Measurements from ENCODE around the gene SMOC2. TPM values are rescaled to one million over a fixed set of nuclear protein-coding genes. Genes with fewer than 3 reads are reported as not detected.

Gene SMOC2
- total RNA-seq, 8 experiments from 2014 or later: 0.15 to 31.4 (median 0.94) TPM; not detected in 2

DNA sequence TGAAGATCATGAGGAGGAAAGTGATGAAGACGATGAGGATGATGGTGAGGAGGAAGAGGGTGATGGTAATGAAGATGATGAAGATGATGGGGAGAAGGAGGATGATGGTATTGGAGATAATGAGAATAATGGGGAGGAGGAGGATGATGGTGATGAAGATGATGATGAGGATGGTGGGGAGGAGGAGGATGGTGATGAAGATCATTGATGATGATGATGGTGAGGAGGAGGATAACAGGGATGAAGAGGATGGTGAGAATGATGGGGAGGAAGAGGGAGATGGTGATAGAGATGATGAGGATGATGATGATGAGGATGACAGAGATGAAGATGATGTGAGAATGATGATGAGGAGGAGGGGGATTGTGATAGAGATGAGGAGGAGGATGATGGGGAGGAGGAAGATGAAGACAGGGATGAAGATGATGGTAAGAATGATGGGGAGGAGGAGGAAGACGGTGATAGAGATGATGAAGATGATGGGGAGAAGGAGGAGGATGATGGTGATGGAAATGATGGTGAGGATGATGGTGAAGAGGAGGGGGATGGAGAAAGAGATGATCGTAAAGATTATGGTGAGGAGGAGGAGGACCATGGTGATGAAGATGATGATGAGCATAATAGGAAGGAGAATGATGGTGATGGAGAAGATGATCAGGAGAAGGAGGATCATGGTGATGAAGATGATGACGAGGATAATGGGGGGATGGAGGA lies 273.7 kb downstream of the SMOC2 start:
- ATAC-seq (replicated peaks in 6 of 8): no peak
- H3K27ac ChIP-seq: no peak overlapping the region
- in situ Hi-C loops (cut with MboI; ENCODE audit: low pct_unique_long_range_greater_than_20kb in 2 of 9, low sequenced_read_pairs in 9 of 9, unreplicated experiment in 9 of 9): no loop called here
- WGBS, 10 experiments: 15 to 86% (median 67%) methylated on average over 2 to 4 of the region's 4 CpGs
- H3K4me1 ChIP-seq (replicated peaks in 1 of 2): peaks cover 5 to 10% of the 10 kb centered on the region in 2 donors
- no peak overlapping the region for H3K4me3 ChIP-seq

DNA sequence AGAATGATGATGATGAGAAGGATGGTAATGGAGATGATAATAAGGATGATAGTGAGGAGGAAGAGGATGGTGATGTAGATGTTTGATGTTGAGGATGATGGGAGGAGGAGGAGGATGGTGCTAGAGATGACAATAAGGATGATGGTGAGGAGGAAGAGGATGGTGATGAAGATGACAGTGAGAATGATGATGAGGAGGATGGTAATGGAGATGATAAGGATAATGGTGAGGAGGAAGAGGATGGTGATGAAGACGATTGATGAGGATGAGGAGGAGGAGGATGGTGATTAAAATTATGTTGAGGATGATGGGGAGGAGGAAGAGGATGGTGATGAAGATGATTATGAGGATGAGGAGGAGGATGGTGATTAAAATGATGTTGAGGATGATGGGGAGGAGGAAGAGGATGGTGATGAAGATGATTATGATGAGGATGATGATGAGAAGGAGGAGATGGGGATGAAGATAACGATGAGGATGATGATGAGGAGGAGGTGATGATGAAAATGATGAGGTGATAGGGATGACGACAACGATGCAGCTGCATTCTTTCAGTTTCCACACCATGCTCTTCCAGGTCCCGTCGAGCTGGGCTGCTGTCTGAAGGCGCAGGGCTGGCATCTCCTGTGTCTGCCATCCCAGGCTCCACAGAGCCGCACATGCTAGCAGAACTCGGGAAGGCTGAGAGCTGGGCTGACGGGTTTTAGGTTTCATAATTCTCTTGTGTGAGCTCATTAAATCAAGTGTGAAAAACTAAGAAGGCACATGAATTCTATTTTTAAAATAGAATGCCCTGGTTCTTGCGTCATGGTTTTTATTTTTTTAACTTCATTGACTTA lies 274.9 kb downstream of the SMOC2 start:
- H3K27ac ChIP-seq: no peak overlapping the region
- WGBS, 10 experiments: 14 to 94% (median 85%) methylated on average over 6 to 11 of the region's 11 CpGs
- peaks cover 0 to 4% of the 10 kb centered on the region in 2 donors for H3K4me1 ChIP-seq (replicated peaks in 1 of 2)
- no peak for ATAC-seq (replicated peaks in 6 of 8)
- in situ Hi-C loops (cut with MboI; ENCODE audit: low pct_unique_long_range_greater_than_20kb in 2 of 9, low sequenced_read_pairs in 9 of 9, unreplicated experiment in 9 of 9): no loop called here
- no peak overlapping the region for H3K4me3 ChIP-seq

DNA sequence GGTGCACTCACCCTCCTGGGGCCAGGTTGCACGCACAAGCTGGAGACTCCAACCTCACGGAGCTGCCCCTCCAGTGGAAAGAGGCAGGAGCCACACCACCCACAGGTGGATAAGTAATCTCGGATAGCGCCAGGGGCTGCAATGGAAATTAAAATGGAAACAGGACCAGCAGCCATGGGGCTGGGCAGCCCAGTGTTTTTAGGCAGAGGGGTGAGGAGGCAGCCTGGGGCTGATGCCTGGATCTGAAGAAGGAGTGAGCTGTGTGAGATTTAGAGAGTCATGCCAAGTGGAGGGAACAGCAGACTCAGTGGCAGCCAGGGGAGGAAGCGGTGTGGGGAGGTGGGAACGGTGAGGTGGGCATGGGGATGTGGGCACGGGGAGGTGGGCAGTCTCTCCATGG lies 275.6 kb downstream of the SMOC2 start:
- 11 to 100% (median 93%) methylated on average over 1 to 4 of the region's 7 CpGs; no CpG with 5 or more reads in 2 of the 10 experiments for WGBS, 10 experiments
- in situ Hi-C loops (cut with MboI; ENCODE audit: low pct_unique_long_range_greater_than_20kb in 2 of 9, low sequenced_read_pairs in 9 of 9, unreplicated experiment in 9 of 9): no loop called here

DNA sequence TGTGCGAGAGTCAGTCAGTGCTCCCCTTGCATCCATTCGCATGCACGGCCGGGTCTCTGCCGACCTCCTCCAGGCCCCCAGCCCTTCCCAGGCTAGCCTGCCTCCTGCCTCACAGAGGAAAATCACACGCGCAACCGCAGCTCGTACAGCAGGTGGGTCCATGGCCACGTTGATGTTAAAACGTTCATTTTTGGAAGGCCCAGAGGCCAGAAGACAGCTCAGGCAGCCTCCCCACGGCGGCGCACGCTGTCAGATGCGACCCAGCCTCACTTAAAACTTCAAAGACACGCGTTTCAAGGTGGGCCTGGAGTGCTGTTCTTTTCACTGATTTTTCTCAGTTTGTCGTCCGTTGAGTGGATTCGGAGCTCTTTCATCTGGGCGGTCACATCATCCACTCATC lies 276.5 kb downstream of the SMOC2 start:
- peaks cover 0 to 4% of the 10 kb centered on the region in 2 donors for H3K4me1 ChIP-seq (replicated peaks in 1 of 2)
- WGBS, 10 experiments: 58 to 92% (median 85%) methylated on average over 4 to 17 of the region's 22 CpGs; no CpG with 5 or more reads in 2 of the 10 experiments
- in situ Hi-C loops (cut with MboI; ENCODE audit: low pct_unique_long_range_greater_than_20kb in 2 of 9, low sequenced_read_pairs in 9 of 9, unreplicated experiment in 9 of 9): no loop called here
- ATAC-seq (replicated peaks in 6 of 8): no peak
- H3K27ac ChIP-seq: no peak overlapping the region
- no peak overlapping the region for H3K4me3 ChIP-seq

More for the DNA sequence above, 275.6 kb downstream of the SMOC2 start:
- H3K4me3 ChIP-seq: no peak overlapping the region
- no peak for ATAC-seq (replicated peaks in 6 of 8)
- peaks cover 0 to 4% of the 10 kb centered on the region in 2 donors for H3K4me1 ChIP-seq (replicated peaks in 1 of 2)
- no peak overlapping the region for H3K27ac ChIP-seq

Other genes with a start within 250 kb of the SMOC2 start
- 1 to 10 TPM in 3 of 8 experiments, under 1 TPM in 3, not detected in 2; 0.20 to 7.4 (median 1.1) TPM for gene DACT2, start 121.4 kb upstream of the SMOC2 start, total RNA-seq